Germinal center (tissue), 1 donor: ENCODE data around the gene MUC2.

ENCODE experiments used
- DNase-seq: peaks from one replicate; pipeline ENCODE4 v3.0.0; 2012; ENCODE audit warnings: mixed read lengths, low spot score

Gene MUC2

DNA sequence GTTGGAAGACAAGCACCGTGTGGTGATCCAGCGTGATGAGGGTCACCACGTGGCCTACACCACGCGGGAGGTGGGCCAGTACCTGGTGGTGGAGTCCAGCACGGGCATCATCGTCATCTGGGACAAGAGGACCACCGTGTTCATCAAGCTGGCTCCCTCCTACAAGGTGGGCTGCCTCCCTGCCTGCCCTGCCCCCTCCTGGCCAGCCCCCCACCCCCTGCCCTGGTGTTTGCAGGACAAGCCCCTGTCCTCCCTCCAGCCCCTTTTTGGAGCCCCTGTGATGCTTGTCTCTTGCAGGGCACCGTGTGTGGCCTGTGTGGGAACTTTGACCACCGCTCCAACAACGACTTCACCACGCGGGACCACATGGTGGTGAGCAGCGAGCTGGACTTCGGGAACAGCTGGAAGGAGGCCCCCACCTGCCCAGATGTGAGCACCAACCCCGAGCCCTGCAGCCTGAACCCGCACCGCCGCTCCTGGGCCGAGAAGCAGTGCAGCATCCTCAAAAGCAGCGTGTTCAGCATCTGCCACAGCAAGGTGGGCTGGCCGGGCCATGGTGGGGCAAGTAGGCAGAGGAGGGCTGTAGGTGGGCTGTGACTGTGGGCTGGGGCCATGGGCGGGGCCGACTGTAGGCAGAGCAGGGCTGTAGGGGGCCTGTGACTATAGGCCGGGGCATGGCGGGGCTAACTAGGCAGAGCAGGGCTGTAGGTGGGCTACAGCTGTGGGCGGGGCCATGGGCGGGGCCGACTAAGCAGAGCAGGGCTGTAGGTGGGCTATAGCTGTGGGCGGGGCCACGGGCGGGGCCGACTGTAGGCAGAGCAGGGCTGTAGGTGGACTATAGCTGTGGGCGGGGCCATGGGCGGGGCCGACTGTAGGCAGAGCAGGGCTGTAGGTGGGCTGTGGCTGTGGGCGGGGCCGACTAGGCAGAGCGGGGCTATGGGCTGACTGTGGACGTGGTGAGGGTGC, 13.6 kb downstream of the MUC2 start:
- DNase-seq = no peak

DNA sequence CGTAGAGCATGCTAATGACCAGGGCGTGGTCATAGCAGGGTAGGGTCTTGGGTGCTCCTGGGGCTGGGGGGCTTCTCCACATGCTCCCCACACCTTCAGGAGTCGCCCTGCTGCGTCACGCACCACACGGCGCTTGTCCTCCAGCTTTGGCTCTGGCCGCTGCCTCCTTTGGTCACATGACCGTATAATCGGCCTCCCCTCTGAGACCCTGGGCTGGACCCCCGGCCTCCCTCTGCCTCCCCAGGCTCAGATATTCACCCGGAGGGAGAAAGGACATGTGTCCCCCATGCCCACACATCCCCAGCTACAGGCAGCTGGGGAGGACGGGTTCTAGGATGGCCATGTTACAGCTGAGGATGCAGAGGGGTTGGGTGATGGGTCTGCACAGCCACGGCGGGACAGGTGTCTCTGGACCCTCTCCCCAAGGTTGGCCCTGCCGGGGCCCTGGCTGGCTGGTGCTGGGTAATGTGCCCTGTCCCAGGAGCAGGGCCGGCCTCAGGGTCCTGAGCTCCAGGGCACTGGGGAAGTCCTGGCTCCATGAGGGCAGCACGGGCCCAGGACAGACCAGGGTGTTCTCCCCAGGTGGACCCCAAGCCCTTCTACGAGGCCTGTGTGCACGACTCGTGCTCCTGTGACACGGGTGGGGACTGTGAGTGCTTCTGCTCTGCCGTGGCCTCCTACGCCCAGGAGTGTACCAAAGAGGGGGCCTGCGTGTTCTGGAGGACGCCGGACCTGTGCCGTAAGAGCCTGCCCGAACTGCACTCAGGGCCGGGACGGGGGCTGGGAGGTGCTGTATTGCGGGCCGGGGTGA, 14.5 kb downstream of the MUC2 start:
- DNase-seq = no peak

DNA sequence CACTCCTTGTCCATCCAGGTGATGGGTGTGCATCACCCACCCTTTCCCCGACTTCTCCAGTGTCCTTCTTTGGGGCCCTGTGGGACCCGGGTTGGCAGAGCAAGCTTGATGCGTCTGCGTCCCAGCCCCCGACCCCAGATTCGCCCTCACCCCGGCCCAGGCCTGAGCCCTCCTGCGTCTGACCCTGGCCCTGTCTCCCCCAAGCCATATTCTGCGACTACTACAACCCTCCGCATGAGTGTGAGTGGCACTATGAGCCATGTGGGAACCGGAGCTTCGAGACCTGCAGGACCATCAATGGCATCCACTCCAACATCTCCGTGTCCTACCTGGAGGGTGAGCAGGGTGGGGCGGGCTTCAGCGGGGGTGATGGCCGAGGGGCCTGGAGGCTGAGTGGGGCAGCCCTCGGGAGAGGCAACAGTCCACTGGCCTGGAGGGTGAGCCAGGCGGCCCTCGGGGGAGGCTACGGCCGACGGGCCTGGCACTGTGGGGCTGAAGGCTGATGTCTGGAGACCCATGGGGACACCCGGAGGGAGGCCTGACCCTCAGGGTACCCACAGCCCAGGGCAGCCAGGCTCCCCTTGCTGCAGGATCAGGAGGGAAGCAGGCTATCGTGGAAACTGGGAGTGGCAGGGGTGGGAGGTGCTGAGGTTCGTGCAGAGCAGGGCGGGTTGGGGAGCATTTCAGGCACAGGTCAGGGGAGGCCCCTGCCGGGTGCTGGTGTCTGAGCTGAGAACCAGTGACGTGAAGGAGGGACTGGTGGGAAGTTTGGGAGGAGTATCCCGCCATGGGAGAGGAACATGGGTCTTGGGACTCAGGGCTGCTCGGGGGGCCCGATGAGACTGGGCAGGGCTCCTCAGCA, 15.3 kb downstream of the MUC2 start:
- DNase-seq = no peak

DNA sequence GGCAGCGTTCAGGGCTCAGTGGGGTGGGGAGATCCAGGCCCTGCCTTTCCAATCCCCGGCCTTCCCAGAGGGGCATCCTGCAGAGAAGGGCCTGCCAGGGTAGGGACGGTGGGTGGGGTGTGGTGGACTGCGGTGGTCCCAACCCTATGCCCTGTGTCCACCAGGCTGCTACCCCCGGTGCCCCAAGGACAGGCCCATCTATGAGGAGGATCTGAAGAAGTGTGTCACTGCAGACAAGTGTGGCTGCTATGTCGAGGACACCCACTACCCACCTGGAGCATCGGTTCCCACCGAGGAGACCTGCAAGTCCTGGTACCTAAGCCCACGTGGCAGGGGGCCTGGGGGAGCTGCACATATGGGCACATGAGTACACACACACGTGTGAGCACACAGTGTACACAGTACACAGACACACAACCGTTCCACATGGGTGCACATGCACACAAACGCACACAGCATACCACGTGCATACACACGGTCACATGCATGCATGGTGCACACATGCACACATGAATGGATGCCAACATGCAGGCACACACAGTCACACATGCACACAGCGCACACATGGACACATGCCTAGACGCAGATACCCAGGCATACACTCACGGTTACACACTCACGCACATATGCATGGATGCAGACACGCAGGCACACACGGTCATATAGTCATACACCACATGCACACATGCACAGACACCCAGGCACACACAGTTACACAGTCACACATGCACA, 16.1 kb downstream of the MUC2 start:
- DNase-seq = no peak

DNA sequence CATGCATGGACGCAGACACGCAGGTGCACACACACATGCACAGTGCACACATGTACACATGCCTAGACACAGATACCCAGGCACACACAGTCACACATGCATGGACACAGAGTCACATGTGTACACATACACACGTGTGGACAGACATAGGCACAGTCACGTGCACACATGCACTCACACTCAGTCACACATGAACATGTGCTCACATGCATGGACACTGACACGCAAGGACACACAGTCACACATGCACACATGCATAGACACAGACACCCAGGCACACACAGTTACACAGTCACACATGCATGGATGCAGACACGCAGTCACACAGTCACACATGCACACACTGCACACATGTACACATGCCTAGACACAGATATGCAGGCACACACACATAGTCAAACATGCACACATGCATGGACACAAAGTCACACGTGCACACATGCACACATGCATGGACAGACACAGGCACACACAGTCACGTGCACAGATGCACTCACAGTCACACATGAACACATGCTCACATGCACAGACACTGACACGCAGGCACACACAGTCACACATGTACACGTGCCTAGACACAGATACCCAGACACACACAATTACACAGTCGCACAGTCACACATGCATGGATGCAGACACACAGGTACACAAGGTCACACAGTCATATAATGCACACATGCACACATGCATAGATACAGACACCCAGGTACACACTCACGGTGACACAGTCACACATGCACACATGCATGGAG, 16.8 kb downstream of the MUC2 start:
- no peak for DNase-seq

DNA sequence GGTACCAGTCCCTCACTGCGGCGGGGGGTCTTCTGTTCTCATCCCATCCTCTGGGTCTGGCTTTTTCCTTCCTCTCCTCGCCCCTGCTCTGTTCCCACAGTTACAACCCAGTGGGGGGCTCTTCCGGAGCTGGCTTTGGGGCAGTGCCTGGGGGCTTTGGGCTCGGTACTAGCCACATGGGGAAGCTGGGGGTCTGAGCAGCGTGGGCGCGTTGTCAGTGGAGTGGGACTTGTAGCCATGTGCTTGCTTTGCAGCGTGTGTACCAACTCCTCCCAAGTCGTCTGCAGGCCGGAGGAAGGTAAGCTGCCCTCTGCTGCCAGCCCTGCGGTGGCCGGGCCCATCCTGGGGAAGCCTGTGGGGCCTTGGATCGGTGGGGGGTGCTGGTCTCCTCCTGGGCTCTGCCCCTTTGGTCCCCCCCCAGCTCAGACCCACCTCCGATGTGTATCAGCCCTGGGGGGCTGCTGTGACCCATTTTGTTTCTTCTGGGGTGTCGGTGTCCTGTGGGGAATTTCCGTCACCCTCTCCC, 17.5 kb downstream of the MUC2 start:
- DNase-seq = no peak

DNA sequence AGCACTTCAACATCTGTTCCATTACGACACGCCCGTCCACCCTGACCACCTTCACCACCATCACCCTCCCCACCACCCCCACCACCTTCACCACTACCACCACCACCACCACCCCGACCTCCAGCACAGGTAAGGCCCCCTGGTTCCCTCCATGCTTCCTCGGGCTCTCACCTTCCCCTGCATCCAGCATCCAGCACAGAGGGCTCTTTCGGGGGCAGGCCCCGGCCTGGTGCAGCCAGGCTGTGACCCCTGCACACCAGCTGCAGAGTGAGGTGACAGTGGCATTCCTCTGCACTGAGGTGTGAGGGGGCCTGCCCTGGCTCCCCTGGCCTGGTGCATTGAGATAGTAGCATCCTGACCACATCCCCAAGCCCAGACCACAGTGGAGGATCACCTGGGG, 18.2 kb downstream of the MUC2 start:
- no peak for DNase-seq

DNA sequence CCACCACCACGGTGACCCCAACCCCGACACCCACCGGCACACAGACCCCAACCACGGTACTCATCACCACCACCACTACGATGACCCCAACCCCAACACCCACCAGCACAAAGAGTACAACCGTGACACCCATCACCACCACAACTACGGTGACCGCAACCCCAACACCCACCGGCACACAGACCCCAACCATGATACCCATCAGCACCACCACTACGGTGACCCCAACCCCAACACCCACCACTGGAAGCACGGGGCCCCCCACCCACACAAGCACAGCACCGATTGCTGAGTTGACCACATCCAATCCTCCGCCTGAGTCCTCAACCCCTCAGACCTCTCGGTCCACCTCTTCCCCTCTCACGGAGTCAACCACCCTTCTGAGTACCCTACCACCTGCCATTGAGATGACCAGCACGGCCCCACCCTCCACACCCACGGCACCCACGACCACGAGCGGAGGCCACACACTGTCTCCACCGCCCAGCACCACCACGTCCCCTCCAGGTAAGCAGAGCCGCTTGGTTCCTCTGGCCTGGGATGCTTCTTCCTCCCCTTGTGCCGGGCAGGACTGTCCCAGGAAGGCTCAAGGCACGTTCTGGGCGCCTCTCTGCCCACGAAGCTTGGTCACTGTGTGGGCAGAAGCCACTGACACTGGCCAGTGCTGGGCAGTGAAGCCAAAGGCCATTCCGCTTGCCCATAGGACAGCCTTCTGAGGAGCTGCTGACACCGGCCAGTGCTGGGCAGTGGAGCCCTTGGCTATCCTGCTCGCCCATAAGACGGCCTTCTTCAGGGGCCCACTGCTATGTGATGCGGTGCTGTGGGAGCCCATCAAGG, 25.1 kb downstream of the MUC2 start:
- DNase-seq = no peak

DNA sequence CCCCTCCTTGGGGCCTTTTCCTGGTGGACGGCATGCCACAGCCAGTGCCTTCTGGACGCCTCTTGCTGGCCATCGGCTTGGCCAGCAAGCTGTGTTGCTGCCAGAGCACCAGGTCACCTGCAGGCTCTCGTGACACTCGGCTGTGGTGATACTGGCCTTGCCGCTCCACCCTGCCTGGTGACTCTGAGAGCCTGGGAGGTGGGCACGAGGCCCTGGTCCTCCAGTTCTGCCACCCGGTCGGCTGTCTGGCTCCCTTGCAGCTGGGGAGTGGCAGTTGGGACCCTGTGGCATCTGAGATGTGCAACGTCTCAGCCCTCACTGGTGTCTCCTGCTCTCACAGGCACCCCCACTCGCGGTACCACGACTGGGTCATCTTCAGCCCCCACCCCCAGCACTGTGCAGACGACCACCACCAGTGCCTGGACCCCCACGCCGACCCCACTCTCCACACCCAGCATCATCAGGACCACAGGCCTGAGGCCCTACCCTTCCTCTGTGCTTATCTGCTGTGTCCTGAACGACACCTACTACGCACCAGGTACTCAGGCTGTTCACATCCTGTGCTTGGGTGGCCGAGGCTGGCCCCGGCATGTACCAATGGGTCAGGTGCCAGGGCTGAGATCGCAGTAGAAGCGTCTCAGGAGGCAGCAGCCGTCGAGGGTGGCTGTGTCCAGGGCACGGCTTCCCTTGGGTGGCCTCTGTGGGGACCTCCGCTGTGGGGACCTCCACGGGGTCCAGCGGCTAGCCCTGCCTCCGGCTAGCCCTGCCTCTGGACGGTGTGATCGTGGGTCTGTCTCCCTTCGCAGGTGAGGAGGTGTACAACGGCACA, 26.0 kb downstream of the MUC2 start:
- DNase-seq = no peak

DNA sequence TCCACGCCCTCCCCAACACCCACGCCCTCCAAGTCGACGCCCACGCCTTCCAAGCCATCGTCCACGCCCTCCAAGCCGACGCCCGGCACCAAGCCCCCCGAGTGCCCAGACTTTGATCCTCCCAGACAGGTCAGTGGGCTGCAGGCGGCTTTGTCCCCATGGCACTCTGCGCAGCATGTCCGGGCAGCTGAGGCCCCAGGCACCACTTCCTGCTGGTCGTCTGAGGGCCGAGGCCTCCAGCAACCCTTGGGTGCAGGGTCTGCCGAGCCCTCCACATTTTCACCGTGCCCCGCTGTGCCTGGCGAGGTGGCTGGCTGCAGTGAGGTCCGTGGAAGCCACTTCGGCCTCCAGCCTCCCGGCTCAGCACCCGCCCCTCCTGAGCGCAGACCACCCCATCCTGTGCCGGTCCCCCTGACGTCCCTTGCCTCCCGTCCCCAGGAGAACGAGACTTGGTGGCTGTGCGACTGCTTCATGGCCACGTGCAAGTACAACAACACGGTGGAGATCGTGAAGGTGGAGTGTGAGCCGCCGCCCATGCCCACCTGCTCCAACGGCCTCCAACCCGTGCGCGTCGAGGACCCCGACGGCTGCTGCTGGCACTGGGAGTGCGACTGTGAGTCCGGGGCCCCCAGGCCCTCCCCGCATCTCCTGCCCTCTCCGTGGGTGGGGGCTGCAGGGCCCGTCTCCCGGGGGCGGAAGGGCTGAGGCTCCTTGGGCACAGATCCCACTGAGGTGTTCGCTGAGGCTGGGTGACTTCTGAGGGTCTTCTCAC, 26.8 kb downstream of the MUC2 start:
- DNase-seq = no peak

DNA sequence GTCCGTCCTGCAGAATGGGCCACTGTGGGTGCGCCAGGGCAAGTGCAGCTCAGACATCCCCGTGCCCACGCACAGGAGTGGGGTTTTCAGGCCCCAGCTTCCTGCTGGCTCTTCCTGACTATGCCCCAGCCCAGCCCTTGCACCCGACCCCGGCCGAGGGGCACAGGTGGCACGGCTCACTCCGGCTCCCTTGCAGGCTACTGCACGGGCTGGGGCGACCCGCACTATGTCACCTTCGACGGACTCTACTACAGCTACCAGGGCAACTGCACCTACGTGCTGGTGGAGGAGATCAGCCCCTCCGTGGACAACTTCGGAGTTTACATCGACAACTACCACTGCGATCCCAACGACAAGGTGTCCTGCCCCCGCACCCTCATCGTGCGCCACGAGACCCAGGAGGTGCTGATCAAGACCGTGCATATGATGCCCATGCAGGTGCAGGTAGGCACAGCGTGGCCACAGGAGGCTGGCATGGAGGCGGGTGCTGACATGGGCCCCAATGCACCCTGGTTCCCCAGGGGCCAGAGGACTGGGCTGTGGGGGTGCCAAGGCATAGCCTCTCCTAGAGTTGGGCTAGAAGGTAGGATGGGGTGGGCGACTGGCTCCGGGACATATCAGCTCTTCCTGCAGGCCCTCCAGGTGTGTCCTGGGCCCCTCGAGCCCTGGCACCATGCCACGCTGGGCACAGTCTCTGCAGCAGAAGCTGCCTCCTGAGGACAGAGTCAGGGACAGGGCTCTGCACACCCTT, 27.7 kb downstream of the MUC2 start:
- DNase-seq = no peak

DNA sequence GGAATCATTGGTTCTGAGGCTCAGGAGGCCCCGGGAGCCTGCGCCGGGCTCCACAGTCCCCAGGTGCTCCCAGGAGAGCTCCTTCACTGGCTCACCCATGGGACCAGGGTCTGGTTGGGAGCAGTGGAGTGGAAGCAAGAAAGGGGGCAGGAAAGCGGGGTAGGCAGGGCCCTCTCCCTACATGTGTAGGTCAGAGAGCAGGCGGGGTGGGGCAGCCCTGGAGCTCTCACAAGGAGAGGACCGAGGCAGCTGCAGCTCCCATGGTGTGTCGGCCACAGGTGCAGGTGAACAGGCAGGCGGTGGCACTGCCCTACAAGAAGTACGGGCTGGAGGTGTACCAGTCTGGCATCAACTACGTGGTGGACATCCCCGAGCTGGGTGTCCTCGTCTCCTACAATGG, 28.3 kb downstream of the MUC2 start:
- DNase-seq = no peak

DNA sequence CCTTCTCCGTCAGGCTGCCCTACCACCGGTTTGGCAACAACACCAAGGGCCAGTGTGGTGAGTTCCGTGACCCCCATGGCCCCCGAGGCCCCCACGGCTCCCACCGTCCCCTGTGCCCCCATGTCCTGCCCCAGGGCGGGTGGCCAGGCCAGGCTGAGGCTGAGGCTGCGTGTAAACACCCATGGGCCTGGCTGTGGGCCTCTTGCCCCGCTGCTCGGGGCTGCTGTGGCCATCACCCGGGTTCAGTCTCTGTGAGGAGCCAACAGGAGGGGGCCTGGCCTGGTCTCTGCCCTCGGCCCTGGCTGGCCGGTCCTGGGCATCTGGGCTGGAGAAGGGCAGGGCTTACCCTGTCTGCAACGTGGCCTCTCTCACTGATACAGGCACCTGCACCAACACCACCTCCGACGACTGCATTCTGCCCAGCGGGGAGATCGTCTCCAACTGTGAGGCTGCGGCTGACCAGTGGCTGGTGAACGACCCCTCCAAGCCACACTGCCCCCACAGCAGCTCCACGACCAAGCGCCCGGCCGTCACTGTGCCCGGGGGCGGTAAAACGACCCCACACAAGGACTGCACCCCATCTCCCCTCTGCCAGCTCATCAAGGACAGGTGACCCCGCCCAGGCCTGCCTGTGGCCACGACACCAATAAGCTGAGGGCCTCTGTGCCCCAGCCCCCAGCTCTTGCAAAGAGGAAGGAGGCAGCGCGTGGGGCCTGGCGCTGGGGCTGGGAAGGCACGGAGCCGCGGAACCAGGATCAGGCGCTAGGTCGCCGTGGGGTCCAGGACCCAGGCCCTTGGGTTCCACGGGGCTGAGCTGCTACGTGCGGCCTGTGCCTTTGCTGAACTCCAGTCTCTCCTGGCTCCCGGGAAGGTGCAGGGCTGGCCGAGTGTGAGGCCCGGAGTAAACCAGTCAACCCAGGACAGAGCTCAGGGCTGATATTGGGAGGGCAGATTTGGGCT, 29.0 kb downstream of the MUC2 start:
- DNase-seq = no peak

DNA sequence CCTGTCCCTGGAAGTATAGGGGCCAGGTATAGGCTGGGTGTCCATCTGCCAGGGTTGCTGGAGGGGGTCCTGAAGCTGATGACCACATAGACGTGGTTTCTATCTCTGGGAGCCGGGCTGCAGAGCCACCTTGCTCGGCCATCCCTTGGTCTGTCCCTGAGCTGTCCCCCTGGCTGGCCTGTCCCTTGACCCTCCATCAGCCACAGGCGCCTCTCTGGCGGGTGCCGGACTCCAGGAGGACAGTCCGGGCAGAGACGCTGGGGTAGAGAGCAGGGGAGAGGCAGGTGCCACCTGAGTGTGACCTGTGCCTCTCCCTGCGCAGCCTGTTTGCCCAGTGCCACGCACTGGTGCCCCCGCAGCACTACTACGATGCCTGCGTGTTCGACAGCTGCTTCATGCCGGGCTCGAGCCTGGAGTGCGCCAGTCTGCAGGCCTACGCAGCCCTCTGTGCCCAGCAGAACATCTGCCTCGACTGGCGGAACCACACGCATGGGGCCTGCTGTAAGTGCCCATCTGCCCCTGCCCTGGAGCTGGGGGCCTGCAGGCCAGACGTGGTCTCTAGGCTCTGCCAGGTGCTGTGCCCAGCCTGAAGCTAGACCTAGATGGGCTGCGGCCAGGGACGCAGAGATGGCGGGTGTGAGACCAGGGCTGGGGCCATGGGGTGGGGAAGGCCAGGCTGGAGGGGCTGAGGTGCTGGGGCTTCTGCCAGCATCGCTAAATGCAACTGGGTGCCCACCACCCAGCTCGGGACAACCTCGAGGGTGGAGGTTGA, 29.9 kb downstream of the MUC2 start:
- DNase-seq = no peak

DNA sequence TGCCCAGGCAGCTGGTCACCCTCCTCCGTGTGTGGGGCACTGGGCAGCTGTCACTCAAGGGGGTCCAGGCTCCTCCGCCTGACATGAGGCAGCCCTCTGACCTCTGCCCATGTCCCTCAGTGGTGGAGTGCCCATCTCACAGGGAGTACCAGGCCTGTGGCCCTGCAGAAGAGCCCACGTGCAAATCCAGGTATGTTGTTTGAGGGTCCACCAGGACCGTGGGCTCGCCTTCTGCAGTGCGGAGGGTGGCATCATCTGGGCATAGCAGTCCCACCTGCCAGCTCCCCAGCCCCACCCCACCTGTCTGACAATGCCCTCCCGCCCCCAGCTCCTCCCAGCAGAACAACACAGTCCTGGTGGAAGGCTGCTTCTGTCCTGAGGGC, 30.5 kb downstream of the MUC2 start:
- no peak for DNase-seq
